ENCODE measurements around the gene RAPGEF2. TPM values are rescaled to one million over a fixed set of nuclear protein-coding genes. Genes with fewer than 3 reads are reported as not detected.
"Not testable (repeated sequence)": the region's sequence is repeated elsewhere in the genome, so short reads cannot be mapped to it uniquely, and the experiment has no call there.

RAPGEF2 gene
- total RNA-seq, 2 experiments from 2014 or later: 15.8 to 20.4 TPM

DNA sequence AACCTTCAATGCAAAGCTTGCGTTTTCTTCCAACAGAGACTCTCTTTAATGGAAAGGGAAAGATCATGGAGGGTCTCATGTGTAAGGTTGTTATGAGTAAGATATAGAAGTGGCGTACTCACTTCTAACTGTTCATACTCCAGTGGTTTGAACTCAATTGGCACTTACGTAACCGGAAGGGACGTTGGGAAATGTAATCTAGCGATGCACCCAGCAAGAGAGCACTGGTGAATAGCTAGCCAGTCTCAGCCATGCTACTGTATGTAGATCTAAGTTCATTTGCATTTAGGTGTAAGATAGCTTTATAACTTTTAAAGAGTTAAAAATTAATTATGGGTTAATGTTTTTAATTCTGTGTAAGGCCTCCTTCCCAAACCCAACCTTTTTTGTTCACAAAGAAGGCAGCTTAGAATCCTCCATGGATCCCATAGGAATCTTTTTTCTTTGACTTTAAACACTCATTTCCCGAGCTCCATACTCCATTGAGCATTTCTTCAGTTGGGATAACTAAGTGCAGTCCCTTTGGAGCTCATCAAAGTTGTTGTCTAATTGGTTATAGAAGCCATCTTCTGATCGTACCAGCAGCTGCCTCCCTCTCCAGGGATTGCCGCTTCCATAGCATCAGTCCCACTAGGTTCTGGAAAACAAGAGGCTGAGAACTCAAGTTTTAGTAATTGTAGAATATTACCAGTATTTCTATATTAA lies 191.1 kb downstream of the RAPGEF2 start:
- Mint-ChIP-seq H3K4me3 (no peak overlapping the region), H3K4me1 (no peaks in the 10 kb centered on the region), H3K27ac (no peak overlapping the region), H3K9me3 (no peaks in the 10 kb centered on the region), H3K27me3 (no peaks in the 10 kb centered on the region), H3K36me3 (ENCODE audit: low read depth) (no peaks in the 10 kb centered on the region)
- ChIA-PET CTCF (no interaction called here), POLR2A (no interaction called here)
- DNase-seq: no peak

DNA sequence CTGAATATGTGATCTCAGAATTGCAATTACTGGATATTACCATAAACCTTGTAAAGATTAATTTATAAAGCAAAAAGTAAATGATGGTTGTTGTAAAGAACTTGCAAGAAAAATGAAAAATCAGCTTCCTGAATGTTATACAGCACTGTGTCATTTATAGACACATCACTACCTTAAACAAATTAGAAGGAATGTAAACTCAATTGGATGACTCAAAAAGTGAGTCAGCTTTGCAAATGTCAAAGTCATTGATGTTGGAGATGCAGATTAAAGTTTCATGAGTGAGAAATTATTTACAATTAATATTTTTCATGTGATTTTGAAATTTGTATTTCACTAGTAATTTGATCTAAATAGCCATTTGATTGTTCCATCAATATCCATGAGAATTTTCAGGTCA lies 193.2 kb downstream of the RAPGEF2 start:
- ChIA-PET POLR2A (no interaction called here), CTCF (no interaction called here)
- DNase-seq: no peak
- H3K27me3 Mint-ChIP-seq: no peaks in the 10 kb centered on the region
- no peaks in the 10 kb centered on the region for H3K36me3 Mint-ChIP-seq (ENCODE audit: low read depth)
- H3K9me3 Mint-ChIP-seq: no peaks in the 10 kb centered on the region
- H3K4me1 Mint-ChIP-seq: no peaks in the 10 kb centered on the region
- no peak overlapping the region for H3K27ac Mint-ChIP-seq
- H3K4me3 Mint-ChIP-seq: no peak overlapping the region

DNA sequence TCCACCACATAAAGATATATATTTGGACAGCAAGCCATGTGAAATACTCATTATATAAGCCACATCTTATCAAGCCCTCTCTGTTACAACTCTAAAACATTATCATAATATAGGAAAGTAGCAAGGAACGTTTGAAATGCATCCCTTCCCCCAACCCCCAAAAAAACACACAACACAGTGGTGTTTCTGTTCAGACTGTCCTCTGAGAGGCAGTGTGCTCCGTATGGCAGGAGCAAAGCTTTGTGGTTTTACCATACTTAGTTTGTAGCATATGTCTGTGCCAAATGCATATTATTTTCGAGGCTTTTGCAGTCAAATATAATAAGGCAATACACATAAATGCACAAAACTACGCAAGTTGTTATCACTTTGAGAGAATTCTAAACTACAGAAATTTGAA lies 194.2 kb downstream of the RAPGEF2 start:
- Mint-ChIP-seq H3K9me3 (no peaks in the 10 kb centered on the region), H3K27me3 (no peaks in the 10 kb centered on the region), H3K4me1 (no peaks in the 10 kb centered on the region), H3K27ac (no peak overlapping the region), H3K36me3 (ENCODE audit: low read depth) (no peaks in the 10 kb centered on the region), H3K4me3 (no peak overlapping the region)
- CTCF ChIA-PET: interaction anchor here (0.6 kb wide), 1 partner anchor 59 kb away, joined by 4 read pairs; no protein-coding TSS in a partner anchor
- DNase-seq: no peak
- POLR2A ChIA-PET: no interaction called here

DNA sequence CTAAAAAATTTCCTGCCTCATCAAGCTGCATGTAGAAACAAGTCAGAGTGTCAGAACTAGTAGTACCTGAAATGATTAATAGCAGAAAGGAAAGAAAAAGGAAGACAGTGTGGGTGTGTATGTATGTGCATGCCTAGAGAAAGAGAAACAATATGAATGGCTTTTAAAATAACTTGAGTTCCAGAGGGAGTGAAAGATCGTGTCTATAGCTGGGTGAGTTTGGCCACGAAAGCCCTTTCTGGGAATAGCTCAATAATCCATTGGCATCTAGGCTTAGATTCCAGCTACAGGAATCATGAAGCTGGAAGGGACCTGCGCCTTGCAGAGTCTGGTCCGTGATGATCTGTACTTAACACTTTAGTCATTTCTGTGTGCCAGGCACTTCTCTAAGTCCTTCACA lies 195.6 kb downstream of the RAPGEF2 start:
- ChIA-PET CTCF (no interaction called here), POLR2A (no interaction called here)
- no peak for DNase-seq
- no peaks in the 10 kb centered on the region for H3K9me3 Mint-ChIP-seq
- H3K27me3 Mint-ChIP-seq: no peaks in the 10 kb centered on the region
- no peak overlapping the region for H3K27ac Mint-ChIP-seq
- H3K4me1 Mint-ChIP-seq: no peaks in the 10 kb centered on the region
- no peaks in the 10 kb centered on the region for H3K36me3 Mint-ChIP-seq (ENCODE audit: low read depth)
- no peak overlapping the region for H3K4me3 Mint-ChIP-seq

DNA sequence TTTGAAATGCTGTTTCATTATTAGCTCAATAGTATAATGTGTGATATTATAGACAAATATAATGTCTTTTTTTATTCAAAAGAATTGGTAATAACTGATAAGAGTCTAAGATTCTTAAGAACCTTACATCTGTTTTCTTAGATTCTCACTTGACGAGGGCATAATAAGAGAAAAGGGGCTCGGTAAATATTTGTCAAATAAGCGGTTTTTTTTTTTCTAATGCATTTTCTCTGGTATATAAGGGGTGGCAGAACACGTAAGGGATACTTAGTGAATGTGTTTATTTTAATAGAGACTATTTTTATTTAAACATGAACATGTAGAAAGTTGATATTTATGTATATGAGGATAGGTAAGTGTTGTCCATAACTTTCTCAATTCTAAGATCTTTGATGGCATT lies 200.6 kb downstream of the RAPGEF2 start:
- no peak for DNase-seq
- ChIA-PET CTCF (interaction anchor here (0.6 kb wide), 2 partner anchors 508 to 1510 kb away, joined by 3 to 4 read pairs; no protein-coding TSS in a partner anchor), POLR2A (no interaction called here)
- no peak overlapping the region for H3K4me3 Mint-ChIP-seq
- no peaks in the 10 kb centered on the region for H3K27me3 Mint-ChIP-seq
- peaks cover 8% of the 10 kb centered on the region for H3K36me3 Mint-ChIP-seq (ENCODE audit: low read depth)
- no peaks in the 10 kb centered on the region for H3K9me3 Mint-ChIP-seq
- H3K4me1 Mint-ChIP-seq: no peaks in the 10 kb centered on the region
- H3K27ac Mint-ChIP-seq: no peak overlapping the region

DNA sequence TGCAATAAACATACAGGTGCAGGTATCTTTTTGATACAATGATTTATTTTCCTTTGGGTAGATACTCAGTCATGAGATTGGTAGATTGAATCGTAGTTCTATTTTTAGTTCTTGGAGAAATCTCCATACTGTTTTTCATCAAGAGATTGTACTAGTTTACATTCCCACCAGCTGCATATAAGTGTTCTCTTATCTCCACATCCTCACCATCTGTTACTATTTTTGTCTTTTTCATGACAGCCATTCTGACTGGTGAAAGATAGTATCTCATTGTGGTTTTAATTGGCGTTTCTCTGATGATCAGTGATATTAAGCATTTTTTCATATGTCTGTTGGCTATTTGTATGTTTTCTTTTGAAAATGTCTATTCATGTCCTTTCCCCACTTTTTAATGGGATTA lies 202.2 kb downstream of the RAPGEF2 start:
- Mint-ChIP-seq H3K27me3 (no peaks in the 10 kb centered on the region), H3K36me3 (ENCODE audit: low read depth) (peaks cover 8% of the 10 kb centered on the region), H3K4me3 (no peak overlapping the region), H3K27ac (no peak overlapping the region), H3K9me3 (no peaks in the 10 kb centered on the region), H3K4me1 (no peaks in the 10 kb centered on the region)
- ChIA-PET POLR2A (no interaction called here), CTCF (no interaction called here)
- DNase-seq: no peak

DNA sequence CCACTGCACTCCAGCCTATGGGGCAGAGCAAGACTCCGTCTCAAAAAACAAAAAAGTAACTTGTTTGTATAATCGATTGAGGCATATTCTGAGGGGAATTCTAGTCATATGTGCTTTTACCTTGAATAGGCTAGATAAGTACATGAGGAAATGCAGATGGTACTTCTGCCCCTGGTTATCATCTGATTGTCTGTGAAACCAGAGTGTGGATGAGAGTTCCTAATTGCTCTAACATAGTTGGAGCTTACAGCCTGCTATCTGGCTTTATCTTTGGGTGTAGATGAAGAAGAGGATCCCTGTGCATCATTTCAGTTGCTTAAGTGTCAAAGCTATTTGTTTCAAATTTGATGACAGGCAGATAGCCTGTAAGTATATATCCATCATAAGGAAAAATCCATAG lies 205.1 kb downstream of the RAPGEF2 start:
- ChIA-PET CTCF (no interaction called here), POLR2A (no interaction called here)
- Mint-ChIP-seq H3K27ac (no peak overlapping the region), H3K36me3 (ENCODE audit: low read depth) (peaks cover 8% of the 10 kb centered on the region), H3K4me1 (no peaks in the 10 kb centered on the region), H3K4me3 (no peak overlapping the region), H3K9me3 (no peaks in the 10 kb centered on the region), H3K27me3 (no peaks in the 10 kb centered on the region)
- DNase-seq: no peak

DNA sequence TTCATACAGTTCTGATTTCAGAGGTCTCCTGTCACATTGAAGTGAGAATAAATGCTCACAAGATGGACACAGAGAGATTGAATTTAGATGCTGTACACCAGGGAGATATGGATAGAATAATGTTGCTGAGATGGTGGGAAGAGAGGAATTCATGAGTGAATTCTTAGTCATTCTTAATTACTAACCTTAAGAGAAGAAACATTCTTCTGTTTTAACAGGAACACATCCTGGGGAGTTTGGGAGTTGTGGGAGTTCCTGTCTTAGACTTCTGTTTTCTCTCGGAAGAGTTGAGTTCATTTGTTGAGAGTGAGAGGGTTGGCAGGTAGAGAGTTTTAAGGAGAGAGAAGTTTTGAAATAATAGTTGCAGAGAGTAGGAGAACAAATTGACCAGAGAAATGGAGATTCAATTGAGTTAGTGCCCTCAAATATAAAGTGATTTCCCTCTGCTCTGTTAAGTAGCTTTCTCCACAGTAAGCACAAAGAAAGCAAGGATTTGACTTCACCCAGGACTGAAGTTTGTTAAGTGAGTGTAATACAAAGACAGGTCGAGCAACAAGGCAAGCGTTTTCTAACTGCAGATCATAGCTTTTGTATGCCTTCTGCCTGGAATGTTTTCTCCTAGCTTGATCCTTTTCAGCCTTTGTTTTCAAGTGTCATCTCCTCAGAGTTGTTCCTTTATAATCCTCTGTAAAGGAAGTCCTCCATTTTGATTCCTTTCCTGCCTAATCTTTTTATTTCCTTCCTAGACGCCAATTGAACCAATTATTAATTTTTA lies 205.9 kb downstream of the RAPGEF2 start:
- no peak overlapping the region for H3K27ac Mint-ChIP-seq
- ChIA-PET POLR2A (no interaction called here), CTCF (no interaction called here)
- H3K4me3 Mint-ChIP-seq: no peak overlapping the region
- peaks cover 8% of the 10 kb centered on the region for H3K36me3 Mint-ChIP-seq (ENCODE audit: low read depth)
- DNase-seq: no peak
- no peaks in the 10 kb centered on the region for H3K27me3 Mint-ChIP-seq
- H3K9me3 Mint-ChIP-seq: no peaks in the 10 kb centered on the region
- H3K4me1 Mint-ChIP-seq: no peaks in the 10 kb centered on the region

DNA sequence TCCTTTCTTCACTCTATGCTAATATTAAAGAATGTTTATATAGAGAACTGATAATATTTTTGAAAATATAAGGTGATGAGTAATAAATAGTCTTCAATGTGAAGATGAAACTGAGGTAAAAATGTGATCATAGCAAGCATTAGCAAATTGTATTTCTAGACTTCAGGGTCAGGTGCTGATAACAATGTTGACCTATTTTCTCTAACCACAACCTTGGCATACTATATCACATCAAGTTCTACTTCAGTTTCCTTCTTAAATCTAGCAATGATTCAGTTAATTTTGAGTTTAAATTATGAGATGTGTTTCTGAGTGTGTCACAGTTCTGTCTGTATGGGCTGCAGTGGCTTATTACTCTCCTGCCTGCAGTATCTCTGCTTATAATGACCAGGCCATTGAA lies 209.4 kb downstream of the RAPGEF2 start:
- Mint-ChIP-seq H3K36me3 (ENCODE audit: low read depth) (peaks cover 1% of the 10 kb centered on the region), H3K27me3 (no peaks in the 10 kb centered on the region), H3K4me1 (no peaks in the 10 kb centered on the region), H3K27ac (no peak overlapping the region), H3K4me3 (no peak overlapping the region), H3K9me3 (no peaks in the 10 kb centered on the region)
- POLR2A ChIA-PET: no interaction called here
- no peak for DNase-seq
- CTCF ChIA-PET: no interaction called here

DNA sequence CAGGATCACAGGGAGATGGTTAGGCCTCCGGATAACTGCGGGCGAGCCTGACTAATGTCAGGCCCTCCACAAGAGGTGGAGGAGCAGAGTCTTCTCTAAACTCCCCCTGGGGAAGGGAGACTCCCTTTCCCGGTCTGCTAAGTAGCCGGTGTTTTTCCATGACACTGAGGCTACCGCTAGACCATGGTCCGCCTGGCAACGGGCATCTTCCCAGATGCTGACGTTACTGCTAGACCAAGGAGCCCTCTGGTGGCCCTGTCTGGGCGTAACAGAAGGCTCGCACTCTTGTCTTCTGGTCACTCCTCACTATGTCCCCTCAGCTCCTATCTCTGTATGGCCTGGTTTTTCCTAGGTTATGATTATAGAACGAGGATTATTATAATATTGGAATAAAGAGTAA lies 213.0 kb downstream of the RAPGEF2 start:
- POLR2A ChIA-PET; DNase-seq; H3K27ac Mint-ChIP-seq; H3K4me3 Mint-ChIP-seq; H3K36me3 Mint-ChIP-seq (ENCODE audit: low read depth); H3K4me1 Mint-ChIP-seq; H3K27me3 Mint-ChIP-seq; H3K9me3 Mint-ChIP-seq: not testable (repeated sequence)
- CTCF ChIA-PET: interaction anchor here (1.3 kb wide), 1 partner anchor 40 kb away, joined by 3 read pairs; no protein-coding TSS in a partner anchor

DNA sequence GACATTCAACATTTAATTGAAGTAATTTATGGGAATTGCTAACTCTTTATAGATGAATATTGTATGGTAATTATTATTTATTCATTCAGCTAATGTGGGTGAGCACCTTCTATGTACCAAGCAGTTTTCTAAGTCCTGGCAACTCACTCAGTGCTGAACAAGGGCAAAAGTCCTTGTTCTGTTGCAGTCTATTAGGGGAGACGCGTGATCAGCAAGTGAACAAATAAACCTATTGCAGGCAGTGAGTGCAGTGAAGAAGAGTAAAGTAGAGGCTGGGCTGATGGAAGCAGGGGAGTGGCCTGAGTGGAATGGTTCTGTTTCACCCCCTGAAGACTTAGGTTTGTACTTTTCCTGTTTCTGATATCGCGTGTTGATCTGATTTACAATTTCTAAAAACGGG lies 214.3 kb downstream of the RAPGEF2 start:
- CTCF ChIA-PET: interaction anchor here (1.3 kb wide), 1 partner anchor 39 kb away, joined by 3 read pairs; no protein-coding TSS in a partner anchor

DNA sequence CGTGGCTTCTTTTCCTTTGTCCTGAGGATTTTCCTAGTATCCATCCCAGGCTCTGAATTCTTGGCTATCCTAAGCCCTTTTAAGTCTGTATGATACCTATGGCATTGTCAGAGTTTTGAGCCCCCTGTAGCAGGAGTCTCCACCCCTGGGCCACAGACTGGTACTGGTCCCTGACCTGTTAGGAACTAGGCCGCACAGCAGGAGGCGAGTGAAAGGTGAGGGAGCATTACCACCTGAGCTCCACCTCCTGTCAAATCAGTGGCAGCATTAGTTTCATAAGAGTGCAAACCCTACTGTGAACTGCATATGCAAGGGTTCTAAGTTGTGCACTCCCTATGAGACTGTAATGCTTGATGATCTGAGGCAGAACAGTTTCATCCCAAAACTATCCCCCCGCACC lies 216.1 kb downstream of the RAPGEF2 start:
- ChIA-PET CTCF (no interaction called here), POLR2A (no interaction called here)
- Mint-ChIP-seq H3K4me3 (no peak overlapping the region), H3K27me3 (no peaks in the 10 kb centered on the region), H3K36me3 (ENCODE audit: low read depth) (peaks cover 10% of the 10 kb centered on the region), H3K4me1 (no peaks in the 10 kb centered on the region), H3K9me3 (no peaks in the 10 kb centered on the region), H3K27ac (no peak overlapping the region)
- DNase-seq: no peak

More for the DNA sequence above, 214.3 kb downstream of the RAPGEF2 start:
- H3K36me3 Mint-ChIP-seq (ENCODE audit: low read depth): peaks cover under 1% of the 10 kb centered on the region
- H3K4me1 Mint-ChIP-seq: no peaks in the 10 kb centered on the region
- POLR2A ChIA-PET: no interaction called here
- no peak overlapping the region for H3K4me3 Mint-ChIP-seq
- H3K9me3 Mint-ChIP-seq: no peaks in the 10 kb centered on the region
- DNase-seq: no peak
- no peak overlapping the region for H3K27ac Mint-ChIP-seq
- no peaks in the 10 kb centered on the region for H3K27me3 Mint-ChIP-seq

DNA sequence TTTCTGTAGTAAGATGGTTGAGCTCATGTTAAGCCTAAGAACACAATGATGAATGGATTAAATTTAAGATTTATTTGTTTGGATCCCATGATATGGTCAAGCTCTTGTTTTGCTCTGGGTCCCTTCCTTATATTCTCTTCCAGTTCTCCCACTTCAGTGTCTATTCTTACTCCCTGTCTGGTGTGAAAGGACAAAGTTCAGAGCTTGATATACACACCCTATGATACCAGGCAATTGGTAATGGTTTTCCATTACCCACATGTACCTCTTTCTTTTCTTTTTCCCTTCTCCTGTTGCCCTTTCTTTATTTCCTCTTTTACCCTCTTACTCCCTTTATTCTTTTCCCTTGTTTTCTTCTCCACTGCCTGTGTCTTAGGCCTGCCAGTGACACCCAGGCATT lies 223.6 kb downstream of the RAPGEF2 start:
- H3K27me3 Mint-ChIP-seq: no peaks in the 10 kb centered on the region

More for the DNA sequence above, 223.6 kb downstream of the RAPGEF2 start:
- CTCF ChIA-PET: no interaction called here
- Mint-ChIP-seq H3K27ac (no peak overlapping the region), H3K4me1 (no peaks in the 10 kb centered on the region), H3K36me3 (ENCODE audit: low read depth) (peaks cover 14% of the 10 kb centered on the region), H3K9me3 (no peaks in the 10 kb centered on the region), H3K4me3 (no peak overlapping the region)
- POLR2A ChIA-PET: no interaction called here
- no peak for DNase-seq
